ENCODE measurements around the gene VAMP2.

Gene VAMP2

DNA sequence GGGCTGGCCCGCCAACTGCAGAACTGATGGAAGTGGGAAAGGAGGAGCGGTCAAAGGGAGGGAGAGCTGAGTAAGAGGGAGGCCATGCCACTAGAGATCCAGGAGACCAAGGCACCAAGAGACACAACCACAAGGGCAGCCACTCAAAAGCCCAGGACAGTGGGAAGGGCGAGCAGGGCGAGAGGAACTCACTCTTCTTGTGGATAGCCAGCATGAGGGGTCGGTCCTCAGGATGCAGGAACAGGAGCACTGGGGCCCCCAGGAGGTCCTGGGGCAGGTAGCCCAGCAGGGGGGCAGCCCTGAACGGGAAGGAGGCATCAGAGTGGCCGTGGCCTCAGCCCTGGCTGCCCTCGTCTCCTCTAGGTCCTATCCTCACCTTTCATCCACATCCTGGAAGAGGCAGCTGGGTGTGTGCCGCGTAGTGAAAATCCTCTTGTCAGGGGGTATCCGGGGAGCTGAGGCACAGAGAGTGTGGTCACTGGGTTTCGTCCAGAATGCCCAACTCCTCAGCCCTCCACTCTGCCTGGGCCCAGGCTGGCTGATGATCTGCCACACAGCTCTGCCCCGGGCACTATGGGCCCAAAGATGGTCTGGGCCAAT lies 14.8 kb downstream of the VAMP2 start:
- Histone ChIP-seq H4K8ac (ENCODE audit: low read depth, low read length) (no peak overlapping the region), H3K27ac (ENCODE audit: low read depth, low read length) (no peak overlapping the region), H3K79me1 (ENCODE audit: low read length) (peaks cover 5% of the 10 kb centered on the region), H2BK12ac (ENCODE audit: low read length) (no peak overlapping the region), H3K36me3 (ENCODE audit: control insufficient read depth in 1 of 2, insufficient read depth in 2 of 2, low read length in 2 of 2) (peaks cover 52 to 60% of the 10 kb centered on the region in 2 experiments), H4K12ac (ENCODE audit: low read depth, low read length) (no peak overlapping the region), H3K18ac (ENCODE audit: low read length) (no peak overlapping the region), H3K9ac (ENCODE audit: low read length) (no peak overlapping the region), H3K4me2 (ENCODE audit: low read length) (no peak overlapping the region), H2AFZ (ENCODE audit: insufficient read depth, low read length, poor library complexity) (no peak overlapping the region), H2BK5ac (ENCODE audit: low read depth, low read length, poor library complexity) (no peak overlapping the region), H3K4me3 (ENCODE audit: low read depth, low read length) (no peak overlapping the region), H3K27me3 (ENCODE audit: insufficient read depth, low read length) (no peaks in the 10 kb centered on the region), H3K4me1 (ENCODE audit: control insufficient read depth in 1 of 2, insufficient read depth in 2 of 2, low read length in 2 of 2) (peaks cover 8 to 16% of the 10 kb centered on the region in 2 experiments), H2AK5ac (ENCODE audit: low read length) (no peak overlapping the region), H2BK120ac (ENCODE audit: insufficient read depth, low read length, poor library complexity) (no peak overlapping the region), H3K14ac (ENCODE audit: low read length) (no peak overlapping the region), H3K79me2 (ENCODE audit: control insufficient read depth, insufficient read depth, low read length, poor library complexity) (peaks cover 2% of the 10 kb centered on the region), H4K91ac (ENCODE audit: low read depth, low read length) (no peak overlapping the region), H3K4ac (ENCODE audit: low read depth, low read length) (no peak overlapping the region), H3K23ac (ENCODE audit: low read length) (no peak overlapping the region), H3K9me3 (ENCODE audit: insufficient read depth, low read depth, low read length) (no peaks in the 10 kb centered on the region)
- no peak for DNase-seq
- WGBS (ENCODE audit: extremely low coverage, insufficient coverage, insufficient read length): no CpG with 5 or more reads among the region's 13 CpGs

DNA sequence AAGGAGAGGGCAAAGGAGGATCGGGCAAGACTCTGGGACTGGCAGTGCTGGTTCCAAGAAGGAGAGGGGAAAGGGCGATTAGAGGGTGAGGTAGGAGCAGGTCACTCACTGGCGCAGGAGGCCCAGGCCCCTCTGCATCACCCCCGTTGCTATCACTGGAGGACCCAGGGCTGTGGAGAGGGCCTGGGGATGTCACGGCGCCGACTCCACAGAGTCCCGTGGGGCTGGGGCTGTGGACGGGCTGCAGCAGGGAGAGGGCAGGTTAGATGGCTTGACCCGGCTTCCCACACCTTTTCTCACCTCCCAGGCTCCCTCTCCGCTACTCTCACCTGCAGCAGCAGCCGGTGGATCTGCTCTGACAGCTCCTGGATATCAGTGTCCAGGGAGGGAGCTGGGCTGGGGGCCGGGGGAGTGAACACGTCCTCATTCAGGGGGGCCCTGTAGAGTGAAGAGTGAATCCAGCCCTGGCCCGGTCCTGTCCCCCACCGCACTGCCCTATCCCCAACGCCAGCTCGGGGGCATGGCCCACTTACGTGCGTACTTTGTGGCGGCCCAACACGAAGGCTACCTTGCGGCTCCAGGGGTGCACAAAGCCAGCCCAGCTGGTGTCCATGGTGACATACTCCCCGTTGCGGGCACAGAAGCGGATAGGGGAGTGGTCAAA lies 15.5 kb downstream of the VAMP2 start:
- Histone ChIP-seq H3K27me3 (ENCODE audit: insufficient read depth, low read length) (no peaks in the 10 kb centered on the region), H3K27ac (ENCODE audit: low read depth, low read length) (no peak overlapping the region), H2AK5ac (ENCODE audit: low read length) (no peak overlapping the region), H3K79me2 (ENCODE audit: control insufficient read depth, insufficient read depth, low read length, poor library complexity) (peaks cover 2% of the 10 kb centered on the region), H2BK12ac (ENCODE audit: low read length) (no peak overlapping the region), H3K18ac (ENCODE audit: low read length) (no peak overlapping the region), H3K36me3 (ENCODE audit: control insufficient read depth in 1 of 2, insufficient read depth in 2 of 2, low read length in 2 of 2) (peaks cover 58 to 66% of the 10 kb centered on the region in 2 experiments), H4K8ac (ENCODE audit: low read depth, low read length) (no peak overlapping the region), H3K9me3 (ENCODE audit: insufficient read depth, low read depth, low read length) (no peaks in the 10 kb centered on the region), H3K23ac (ENCODE audit: low read length) (no peak overlapping the region), H3K79me1 (ENCODE audit: low read length) (peaks cover 5% of the 10 kb centered on the region), H3K4me2 (ENCODE audit: low read length) (no peak overlapping the region), H3K4me1 (ENCODE audit: control insufficient read depth in 1 of 2, insufficient read depth in 2 of 2, low read length in 2 of 2) (peaks cover 5 to 13% of the 10 kb centered on the region in 2 experiments), H4K91ac (ENCODE audit: low read depth, low read length) (no peak overlapping the region), H3K4ac (ENCODE audit: low read depth, low read length) (no peak overlapping the region), H3K9ac (ENCODE audit: low read length) (no peak overlapping the region), H2AFZ (ENCODE audit: insufficient read depth, low read length, poor library complexity) (no peak overlapping the region), H3K14ac (ENCODE audit: low read length) (no peak overlapping the region), H2BK120ac (ENCODE audit: insufficient read depth, low read length, poor library complexity) (no peak overlapping the region), H4K12ac (ENCODE audit: low read depth, low read length) (no peak overlapping the region), H3K4me3 (ENCODE audit: low read depth, low read length) (no peak overlapping the region), H2BK5ac (ENCODE audit: low read depth, low read length, poor library complexity) (no peak overlapping the region)
- no peak for DNase-seq
- no CpG with 5 or more reads among the region's 26 CpGs for WGBS (ENCODE audit: extremely low coverage, insufficient coverage, insufficient read length)

DNA sequence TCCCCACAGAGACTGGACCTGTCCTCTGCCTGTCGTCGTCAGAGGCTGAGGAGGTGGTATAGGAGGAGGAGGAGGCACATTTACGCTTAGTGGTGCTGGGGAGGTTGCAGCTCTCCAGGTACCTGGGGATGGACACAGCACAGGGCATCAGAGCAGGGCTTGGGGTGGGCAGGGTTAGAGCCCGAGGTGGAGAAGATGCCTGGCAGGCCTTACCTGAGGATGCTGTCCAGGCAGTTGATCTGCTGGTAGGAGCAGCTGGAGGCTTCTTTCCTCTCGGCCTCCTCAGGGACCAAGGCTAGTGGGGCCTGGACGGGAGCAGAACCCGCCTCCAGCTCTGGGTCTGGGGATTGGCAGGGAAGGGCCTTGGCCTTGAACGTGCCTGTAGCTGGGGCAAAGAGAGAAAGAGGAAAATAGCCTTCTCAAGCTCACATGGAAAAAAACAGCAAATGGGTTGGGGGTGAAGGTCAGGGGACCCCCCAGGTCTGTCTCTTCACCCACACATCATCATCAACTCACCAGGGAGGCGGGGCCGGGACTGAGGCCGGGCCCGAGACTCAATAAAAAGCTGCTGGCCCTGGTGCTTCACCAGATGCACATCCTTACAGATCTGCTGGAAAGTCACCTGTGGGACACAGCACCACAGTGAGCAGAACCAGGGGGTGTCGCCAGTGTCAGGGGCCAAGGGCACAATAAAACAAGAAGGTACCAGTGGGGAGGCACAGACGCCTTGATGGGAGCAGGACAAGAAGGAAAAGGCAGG lies 16.2 kb downstream of the VAMP2 start:
- H3K9me3 ChIP-seq (ENCODE audit: insufficient read depth, low read depth, low read length): no peaks in the 10 kb centered on the region
- no peak overlapping the region for H3K4me2 ChIP-seq (ENCODE audit: low read length)
- H3K18ac ChIP-seq (ENCODE audit: low read length): no peak overlapping the region
- DNase-seq: no peak
- no peak overlapping the region for H2BK12ac ChIP-seq (ENCODE audit: low read length)
- no peak overlapping the region for H3K9ac ChIP-seq (ENCODE audit: low read length)
- H3K4me3 ChIP-seq (ENCODE audit: low read depth, low read length): no peak overlapping the region
- no peaks in the 10 kb centered on the region for H3K79me1 ChIP-seq (ENCODE audit: low read length)
- H3K4me1 ChIP-seq (ENCODE audit: control insufficient read depth in 1 of 2, insufficient read depth in 2 of 2, low read length in 2 of 2): peaks cover 5 to 10% of the 10 kb centered on the region in 2 experiments
- H2AFZ ChIP-seq (ENCODE audit: insufficient read depth, low read length, poor library complexity): no peak overlapping the region
- H2AK5ac ChIP-seq (ENCODE audit: low read length): no peak overlapping the region
- H3K27me3 ChIP-seq (ENCODE audit: insufficient read depth, low read length): no peaks in the 10 kb centered on the region
- H4K12ac ChIP-seq (ENCODE audit: low read depth, low read length): no peak overlapping the region
- H3K23ac ChIP-seq (ENCODE audit: low read length): no peak overlapping the region
- H4K91ac ChIP-seq (ENCODE audit: low read depth, low read length): no peak overlapping the region
- H3K27ac ChIP-seq (ENCODE audit: low read depth, low read length): no peak overlapping the region
- H3K79me2 ChIP-seq (ENCODE audit: control insufficient read depth, insufficient read depth, low read length, poor library complexity): no peaks in the 10 kb centered on the region
- H3K36me3 ChIP-seq (ENCODE audit: control insufficient read depth in 1 of 2, insufficient read depth in 2 of 2, low read length in 2 of 2): peaks cover 64 to 72% of the 10 kb centered on the region in 2 experiments
- H2BK5ac ChIP-seq (ENCODE audit: low read depth, low read length, poor library complexity): no peak overlapping the region
- no peak overlapping the region for H4K8ac ChIP-seq (ENCODE audit: low read depth, low read length)
- no peak overlapping the region for H3K14ac ChIP-seq (ENCODE audit: low read length)
- no peak overlapping the region for H2BK120ac ChIP-seq (ENCODE audit: insufficient read depth, low read length, poor library complexity)
- WGBS (ENCODE audit: extremely low coverage, insufficient coverage, insufficient read length): no CpG with 5 or more reads among the region's 14 CpGs
- no peak overlapping the region for H3K4ac ChIP-seq (ENCODE audit: low read depth, low read length)

DNA sequence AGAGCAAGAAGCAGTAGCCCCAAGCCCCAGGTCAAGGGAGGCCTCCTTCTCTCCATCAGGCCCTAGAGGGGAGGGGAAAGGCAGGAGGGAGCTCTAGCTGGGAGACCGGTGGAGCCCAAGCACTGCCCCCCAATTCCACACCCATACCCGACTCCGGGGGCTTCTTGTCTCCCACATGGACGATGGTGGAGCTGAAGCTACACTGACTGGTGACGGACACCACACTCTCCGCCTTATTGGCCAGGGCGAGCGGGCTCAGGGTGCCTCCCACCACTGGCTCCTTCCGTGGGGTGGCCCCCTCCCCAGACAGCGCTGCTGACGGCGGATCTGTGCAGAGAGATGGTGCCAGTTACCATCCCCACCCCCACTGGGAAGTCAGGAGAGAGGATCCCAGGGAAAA lies 16.9 kb downstream of the VAMP2 start:
- no peak overlapping the region for H3K18ac ChIP-seq (ENCODE audit: low read length)

More for the DNA sequence above, 16.9 kb downstream of the VAMP2 start:
- H3K36me3 ChIP-seq (ENCODE audit: control insufficient read depth in 1 of 2, insufficient read depth in 2 of 2, low read length in 2 of 2): peaks cover 67 to 72% of the 10 kb centered on the region in 2 experiments
- no peak overlapping the region for H3K9ac ChIP-seq (ENCODE audit: low read length)
- no peak overlapping the region for H2AFZ ChIP-seq (ENCODE audit: insufficient read depth, low read length, poor library complexity)
- no peaks in the 10 kb centered on the region for H3K9me3 ChIP-seq (ENCODE audit: insufficient read depth, low read depth, low read length)
- H3K27me3 ChIP-seq (ENCODE audit: insufficient read depth, low read length): no peaks in the 10 kb centered on the region
- no peak overlapping the region for H3K23ac ChIP-seq (ENCODE audit: low read length)
- H4K91ac ChIP-seq (ENCODE audit: low read depth, low read length): no peak overlapping the region
- no peak overlapping the region for H3K14ac ChIP-seq (ENCODE audit: low read length)
- no peak overlapping the region for H3K4me2 ChIP-seq (ENCODE audit: low read length)
- no peak overlapping the region for H4K8ac ChIP-seq (ENCODE audit: low read depth, low read length)
- peaks cover 3 to 4% of the 10 kb centered on the region in 2 experiments for H3K4me1 ChIP-seq (ENCODE audit: control insufficient read depth in 1 of 2, insufficient read depth in 2 of 2, low read length in 2 of 2)
- H3K4me3 ChIP-seq (ENCODE audit: low read depth, low read length): no peak overlapping the region
- no CpG with 5 or more reads among the region's 12 CpGs for WGBS (ENCODE audit: extremely low coverage, insufficient coverage, insufficient read length)
- no peak overlapping the region for H3K4ac ChIP-seq (ENCODE audit: low read depth, low read length)
- no peak overlapping the region for H2AK5ac ChIP-seq (ENCODE audit: low read length)
- no peak overlapping the region for H3K27ac ChIP-seq (ENCODE audit: low read depth, low read length)
- DNase-seq: no peak
- no peaks in the 10 kb centered on the region for H3K79me2 ChIP-seq (ENCODE audit: control insufficient read depth, insufficient read depth, low read length, poor library complexity)
- no peaks in the 10 kb centered on the region for H3K79me1 ChIP-seq (ENCODE audit: low read length)
- no peak overlapping the region for H2BK120ac ChIP-seq (ENCODE audit: insufficient read depth, low read length, poor library complexity)
- no peak overlapping the region for H2BK5ac ChIP-seq (ENCODE audit: low read depth, low read length, poor library complexity)
- H2BK12ac ChIP-seq (ENCODE audit: low read length): no peak overlapping the region
- H4K12ac ChIP-seq (ENCODE audit: low read depth, low read length): no peak overlapping the region
